IMR-90 (cell line): Measurements from ENCODE around the gene ZNF835. TPM values are rescaled to one million over a fixed set of nuclear protein-coding genes. Genes with fewer than 3 reads are reported as not detected.

Experiments
- ATAC-seq: fragments of 200-7000 bp; cut with Tn5 transposase; 2 replicates; pipeline ENCODE4 v1.9.1; 2020; ENCODE audit warnings: low read depth, mild to moderate bottlenecking, moderate library complexity
- BruUV-seq: library from RNA; stranded (reverse); fragments of 400-500 nt; replicated peaks from 2 replicates; lab custom pipeline; 2021; lab: Mats Ljungman, UMichigan
- CTCF ChIA-PET: fragments of 300-600 bp; formaldehyde crosslinking; extraction: SDS; loops from one replicate; lab custom pipeline; 2021; ENCODE audit warnings: antibody characterized with exemption; lab: Yijun Ruan, JAX
- POLR2A ChIA-PET: fragments of 300-600 bp; sonication (Branson Sonifier 250); formaldehyde crosslinking; loops from one replicate; lab custom pipeline; 2022; ENCODE audit warnings: antibody characterized with exemption; ENCODE audit not compliant: unreplicated experiment; lab: Charles Lee
- DNase-seq: peaks from one replicate; pipeline ENCODE4 v3.0.0; 2013
- H2AFZ ChIP-seq: replicated peaks from 2 replicates; pipeline ENCODE3; 2013; ENCODE audit warnings: low read length, mild to moderate bottlenecking; ENCODE audit not compliant: poor library complexity
- H2AK5ac ChIP-seq: 2 replicates; pipeline ENCODE4 v1.6.1; 2013; ENCODE audit warnings: low read depth, low read length, inconsistent platforms
- H2AK9ac ChIP-seq: replicated peaks from 2 replicates; pipeline ENCODE3; 2013; ENCODE audit warnings: mild to moderate bottlenecking, low read depth, low read length, moderate library complexity; ENCODE audit not compliant: poor library complexity
- H2BK120ac ChIP-seq: 2 replicates; pipeline ENCODE4 v1.6.1; 2013; ENCODE audit warnings: low read depth, low read length, inconsistent platforms
- H2BK15ac ChIP-seq: 3 replicates; pipeline ENCODE4 v1.6.1; 2013; ENCODE audit warnings: low read depth, low read length, inconsistent platforms
- H2BK20ac ChIP-seq: 2 replicates; pipeline ENCODE4 v1.6.1; 2013; ENCODE audit warnings: low read depth, mild to moderate bottlenecking, inconsistent platforms, low read length, moderate library complexity
- H2BK5ac ChIP-seq: 2 replicates; pipeline ENCODE4 v1.6.1; 2013; ENCODE audit warnings: mild to moderate bottlenecking, low read depth, low read length, inconsistent platforms; ENCODE audit not compliant: poor library complexity, severe bottlenecking
- H3K14ac ChIP-seq: replicated peaks from 2 replicates; pipeline ENCODE4 v1.6.1; 2013; ENCODE audit warnings: low read depth, low read length, inconsistent platforms
- H3K18ac ChIP-seq: 2 replicates; pipeline ENCODE4 v1.6.1; 2013; ENCODE audit warnings: low read depth, low read length, control low read depth
- H3K23ac ChIP-seq: 2 replicates; pipeline ENCODE4 v1.6.1; 2013; ENCODE audit warnings: low read depth, low read length, inconsistent platforms
- H3K27ac ChIP-seq: 2 replicates; pipeline ENCODE4 v1.5.1; 2013; ENCODE audit warnings: mild to moderate bottlenecking, control low read depth, low read length; ENCODE audit not compliant: insufficient read depth
- H3K27me3 ChIP-seq: 2 replicates; pipeline ENCODE4 v1.6.1; 2013; ENCODE audit warnings: low read length; ENCODE audit not compliant: control insufficient read depth, insufficient read depth
- H3K36me3 ChIP-seq: 2 replicates; pipeline ENCODE4 v1.6.1; 2013; ENCODE audit warnings: low read length, mixed read lengths; ENCODE audit not compliant: control insufficient read depth, insufficient read depth
- H3K4ac ChIP-seq: 2 replicates; pipeline ENCODE4 v1.6.1; 2013; ENCODE audit warnings: low read depth, low read length, inconsistent platforms
- H3K4me1 ChIP-seq: 2 replicates; pipeline ENCODE4 v1.6.1; 2013; ENCODE audit warnings: low read length, mixed read lengths; ENCODE audit not compliant: control insufficient read depth, insufficient read depth
- H3K4me2 ChIP-seq: 2 replicates; pipeline ENCODE4 v1.6.1; 2013; ENCODE audit warnings: low read depth, mild to moderate bottlenecking, control low read depth, low read length, moderate library complexity
- H3K4me3 ChIP-seq: 2 replicates; pipeline ENCODE4 v1.5.1; 2013; ENCODE audit warnings: low read depth, mild to moderate bottlenecking, control low read depth, low read length, moderate library complexity; ENCODE audit not compliant: insufficient read depth
- H3K56ac ChIP-seq: 2 replicates; pipeline ENCODE4 v1.6.1; 2013; ENCODE audit warnings: low read length, inconsistent platforms; ENCODE audit not compliant: insufficient read depth; ENCODE audit errors: extremely low read depth
- H3K79me1 ChIP-seq, 2 experiments: 2 replicates each; pipeline ENCODE4 v1.6.1; 2013; ENCODE audit warnings: low read length in 2 of 2, inconsistent platforms in 1 of 2, low read depth in 1 of 2
- H3K9ac ChIP-seq: 2 replicates; pipeline ENCODE4 v1.6.1; 2013; ENCODE audit warnings: low read depth, low read length, control low read depth
- H3K9me1 ChIP-seq: 2 replicates; pipeline ENCODE4 v1.6.1; 2013; ENCODE audit warnings: low read length, inconsistent platforms; ENCODE audit not compliant: insufficient read depth
- H3K9me3 ChIP-seq: 2 replicates; pipeline ENCODE4 v1.6.1; 2013; ENCODE audit warnings: low read length; ENCODE audit not compliant: control insufficient read depth, insufficient read depth
- H4K20me1 ChIP-seq: 2 replicates; pipeline ENCODE4 v1.6.1; 2013; ENCODE audit warnings: low read length, inconsistent platforms; ENCODE audit not compliant: insufficient read depth
- H4K5ac ChIP-seq: 2 replicates; pipeline ENCODE4 v1.6.1; 2013; ENCODE audit warnings: mild to moderate bottlenecking, low read depth, low read length, control low read depth
- H4K8ac ChIP-seq, 2 experiments: 2 replicates each; pipeline ENCODE4 v1.6.1; 2013; ENCODE audit warnings: low read depth in 2 of 2, low read length in 2 of 2, control low read depth in 1 of 2, inconsistent platforms in 1 of 2
- H4K91ac ChIP-seq: 2 replicates; pipeline ENCODE4 v1.6.1; 2013; ENCODE audit warnings: low read depth, low read length, inconsistent platforms; ENCODE audit not compliant: insufficient read depth
- BHLHE40 ChIP-seq: fragments of 150-350 bp; IDR thresholded peaks from 2 replicates; pipeline ENCODE4 v1.6.1; 2016; ENCODE audit warnings: mild to moderate bottlenecking, low read depth, low read length
- CEBPB ChIP-seq: IDR thresholded peaks from 2 replicates; pipeline ENCODE4 v1.6.1; 2012; ENCODE audit warnings: low read depth, low read length, improper control_type of control experiment
- CHD1 ChIP-seq: IDR thresholded peaks from 2 replicates; pipeline ENCODE4 v1.6.1; 2012; ENCODE audit warnings: low read depth, low read length, improper control_type of control experiment
- CTCF ChIP-seq: conservative IDR thresholded peaks from 2 replicates; pipeline ENCODE4 v1.5.1; 2012; ENCODE audit warnings: mild to moderate bottlenecking, low read depth, low read length, improper control_type of control experiment
- ELK1 ChIP-seq: fragments of 150-350 bp; IDR thresholded peaks from 2 replicates; pipeline ENCODE4 v1.6.1; 2016; ENCODE audit warnings: low read depth, mild to moderate bottlenecking, low read length, moderate library complexity, borderline replicate concordance
- FOS ChIP-seq: fragments of 150-350 bp; IDR thresholded peaks from 2 replicates; pipeline ENCODE4 v1.6.1; 2016; ENCODE audit warnings: low read depth, low read length
- MAFK ChIP-seq: IDR thresholded peaks from 2 replicates; pipeline ENCODE4 v1.6.1; 2012; ENCODE audit warnings: low read depth, low read length, improper control_type of control experiment
- MAZ ChIP-seq: IDR thresholded peaks from 2 replicates; pipeline ENCODE4 v1.6.1; 2012; ENCODE audit warnings: low read depth, mild to moderate bottlenecking, low read length, improper control_type of control experiment, moderate library complexity, borderline replicate concordance
- MXI1 ChIP-seq: IDR thresholded peaks from 2 replicates; pipeline ENCODE4 v1.6.1; 2012; ENCODE audit warnings: low read depth, mild to moderate bottlenecking, low read length, moderate library complexity, borderline replicate concordance
- NFE2L2 ChIP-seq: fragments of 150-350 bp; IDR thresholded peaks from 2 replicates; pipeline ENCODE4 v1.6.1; 2016; ENCODE audit warnings: low read depth, mild to moderate bottlenecking, low read length
- POLR2A ChIP-seq: IDR thresholded peaks from 2 replicates; pipeline ENCODE4 v1.6.1; 2012; ENCODE audit warnings: mild to moderate bottlenecking, low read depth, low read length
- RAD21 ChIP-seq: IDR thresholded peaks from 2 replicates; pipeline ENCODE4 v1.6.1; 2012; ENCODE audit warnings: low read length, improper control_type of control experiment
- RCOR1 ChIP-seq: IDR thresholded peaks from 2 replicates; pipeline ENCODE4 v1.6.1; 2012; ENCODE audit warnings: mild to moderate bottlenecking, low read length, improper control_type of control experiment; ENCODE audit not compliant: insufficient replicate concordance
- RFX5 ChIP-seq: IDR thresholded peaks from 2 replicates; pipeline ENCODE4 v1.8.0; 2012; ENCODE audit warnings: low read depth, mild to moderate bottlenecking, low read length, moderate library complexity
- SMC3 ChIP-seq: fragments of 150-350 bp; IDR thresholded peaks from 2 replicates; pipeline ENCODE4 v1.6.1; 2016; ENCODE audit warnings: low read depth, mild to moderate bottlenecking, antibody characterized with exemption, low read length, moderate library complexity
- USF2 ChIP-seq: fragments of 150-350 bp; IDR thresholded peaks from 2 replicates; pipeline ENCODE4 v1.6.1; 2017; ENCODE audit warnings: mild to moderate bottlenecking, antibody characterized with exemption, low read length, low read depth
- WGBS, 2 experiments: methylation state at CpG; one replicate each; pipeline versions ENCODE4 v1.1.5 to v1.1.7; 2013; ENCODE audit warnings: missing lambda C conversion rate in 2 of 2; ENCODE audit not compliant: insufficient read length in 1 of 2; ENCODE audit errors: extremely low coverage in 2 of 2; 5-methylcytosine and 5-hydroxymethylcytosine counted together
- dilution Hi-C: fragments of 300-500 bp; cut with HindIII; formaldehyde crosslinking; loops from one replicate; pipeline ENCODE4 v1.14.3; 2018; ENCODE audit warnings: low sequenced_read_pairs; ENCODE audit not compliant: unreplicated experiment
- in situ Hi-C: fragments of 300-500 bp; cut with MboI; formaldehyde crosslinking; loops from 3 replicates; pipeline ENCODE4 v1.14.3; 2019; ENCODE audit warnings: low sequenced_read_pairs, inconsistent platforms, mixed read lengths
- intact Hi-C: fragments of 100-400 bp; cut with micrococcal nuclease; formaldehyde crosslinking; loops from 2 replicates; pipeline ENCODE4 v1.10.0; 2022
- polyA plus RNA-seq, 3 experiments: library from polyadenylated mRNA; depleted of rRNA; stranded (reverse); fragments of >200 nt; gene quantifications; 2 replicates each; pipeline ENCODE4 v1.2.3, GENCODE V29; 2012; ENCODE audit warnings: low replicate concordance in 1 of 3
- total RNA-seq: library from RNA; depleted of rRNA; stranded (reverse); fragments of >200 nt; gene quantifications from 2 replicates; pipeline ENCODE4 v1.2.3, GENCODE V29; 2012

ZNF835 gene
- total and polyA plus RNA-seq, 2 of the 4 experiments (the other 2 are of a cell fraction) = not detected

- Histone ChIP-seq H2AK9ac (no peak overlapping the region), H3K4me1 (no peaks in the 10 kb centered on the region), H3K27me3 (no peaks in the 10 kb centered on the region), H4K8ac (no peak overlapping the region), H3K27ac (no peak overlapping the region), H2BK20ac (no peak overlapping the region), H4K91ac (no peak overlapping the region), H4K5ac (no peak overlapping the region), H3K9ac (no peak overlapping the region), H2BK120ac (no peak overlapping the region), H4K20me1 (no peaks in the 10 kb centered on the region), H2AK5ac (no peak overlapping the region), H2AFZ (no peak overlapping the region), H3K79me1 (no peaks in the 10 kb centered on the region), H3K4ac (no peak overlapping the region), H3K9me1 (no peaks in the 10 kb centered on the region), H3K36me3 (no peaks in the 10 kb centered on the region), H3K9me3 (peaks cover 37% of the 10 kb centered on the region), H2BK5ac (no peak overlapping the region), H3K4me3 (no peak overlapping the region), H3K56ac (no peak overlapping the region), H2BK15ac (no peak overlapping the region), H3K23ac (no peak overlapping the region), H3K14ac (no peak overlapping the region), H3K4me2 (no peak overlapping the region), H3K18ac (no peak overlapping the region)
- WGBS, 2 experiments = 40% methylated on average over 1 of the region's 1 CpG; no CpG with 5 or more reads in 1 of the 2 experiments
- intact Hi-C loops (no loop called here), in situ Hi-C loops (no loop called here), dilution Hi-C loops (no loop called here)
- TF ChIP-seq RFX5 = no peak
- TF ChIP-seq USF2 = no peak
- no peak for TF ChIP-seq RAD21
- no peak for TF ChIP-seq FOS
- TF ChIP-seq RCOR1 = no peak
- no peak for TF ChIP-seq CHD1
- no peak for TF ChIP-seq CEBPB
- no peak for TF ChIP-seq MXI1
- no peak for TF ChIP-seq MAZ
- no peak for TF ChIP-seq BHLHE40
- no peak for TF ChIP-seq MAFK
- TF ChIP-seq SMC3 = no peak
- TF ChIP-seq NFE2L2 = no peak
- TF ChIP-seq CTCF = no peak
- no peak for TF ChIP-seq ELK1
- TF ChIP-seq POLR2A = no peak
- BruUV-seq = no TSS peak
- ChIA-PET CTCF (no interaction called here), POLR2A (no interaction called here)
- ATAC-seq (no peak), DNase-seq (no peak)
Measured at GRCh38 chr19:56633021-56633420, 38.5 kb downstream of the ZNF835 start.
